Naive thymus-derived CD8-positive, alpha-beta T cell (primary cell): Measurements from ENCODE around the gene CNTRL. TPM values are rescaled to one million over a fixed set of nuclear protein-coding genes. Genes with fewer than 3 reads are reported as not detected.
A peak's percentile ranks its signal among the peaks of the same experiment; 100 is the strongest.
"Not testable (repeated sequence)": the region's sequence is repeated elsewhere in the genome, so short reads cannot be mapped to it uniquely, and the experiment has no call there.

ENCODE experiments used
- ATAC-seq, 2 donors: fragments of 150-1000 bp; cut with Tn5 transposase in 1 of 2; sonication (Bioruptor Pico), chemical (Tn5 transposase) in 1 of 2; 1 replicate in 1 of 2; 2 replicates in 1 of 2; pipeline ENCODE4 v1.10.0; 2021; ENCODE audit warnings: mild to moderate bottlenecking in 2 of 2, moderate library complexity in 2 of 2
- POLR2A ChIA-PET: fragments of 350-600 bp; sonication (Branson Sonifier 250); formaldehyde crosslinking; loops from one replicate; lab custom pipeline; 2021; ENCODE audit warnings: antibody characterized with exemption; lab: Charles Lee
- DNase-seq, 10 donors: peaks; one replicate each; pipeline versions ENCODE4 v3.0.0 to v3.0.0-alpha.2; 2020 to 2022
- H3K27ac Mint-ChIP-seq, 10 donors: one replicate each; pipeline ENCODE4 v1.8.0; 2020 to 2022; ENCODE audit warnings: mild to moderate bottlenecking in 10 of 10, mixed read lengths in 10 of 10, moderate library complexity in 4 of 10, inconsistent platforms in 1 of 10
- H3K27me3 Mint-ChIP-seq, 5 donors: one replicate each; pipeline ENCODE4 v1.8.0; 2021 to 2022; ENCODE audit warnings: mixed read lengths in 5 of 5
- H3K36me3 Mint-ChIP-seq, 3 donors: one replicate each; pipeline ENCODE4 v1.8.0; 2020 to 2022; ENCODE audit warnings: mixed read lengths in 3 of 3, mild to moderate bottlenecking in 2 of 3, inconsistent platforms in 1 of 3
- H3K4me1 Mint-ChIP-seq, 4 donors: one replicate each; pipeline ENCODE4 v1.8.0; 2021 to 2022; ENCODE audit warnings: mixed read lengths in 4 of 4
- H3K4me3 Mint-ChIP-seq, 10 donors: one replicate each; pipeline ENCODE4 v1.8.0; 2020 to 2022; ENCODE audit warnings: mild to moderate bottlenecking in 10 of 10, mixed read lengths in 10 of 10, moderate library complexity in 6 of 10, inconsistent platforms in 1 of 10
- H3K9me3 Mint-ChIP-seq, 9 donors: one replicate each; pipeline ENCODE4 v1.8.0; 2020 to 2022; ENCODE audit warnings: mixed read lengths in 9 of 9, mild to moderate bottlenecking in 3 of 9, inconsistent platforms in 1 of 9, moderate library complexity in 1 of 9
- polyA plus RNA-seq, 3 donors: library from polyadenylated mRNA; unstranded; fragments of 300-500 nt; fragmentation: Illumina TruSeq; gene quantifications; one replicate each; pipeline ENCODE4 v1.2.3, GENCODE V29; 2021
- total RNA-seq, 8 experiments: library from RNA in 2 of 8; stranded (reverse) in 2 of 8; gene quantifications; one replicate each; pipeline ENCODE4 v1.2.3 and lab custom pipeline; 2021 to 2026

CNTRL gene, protein sequence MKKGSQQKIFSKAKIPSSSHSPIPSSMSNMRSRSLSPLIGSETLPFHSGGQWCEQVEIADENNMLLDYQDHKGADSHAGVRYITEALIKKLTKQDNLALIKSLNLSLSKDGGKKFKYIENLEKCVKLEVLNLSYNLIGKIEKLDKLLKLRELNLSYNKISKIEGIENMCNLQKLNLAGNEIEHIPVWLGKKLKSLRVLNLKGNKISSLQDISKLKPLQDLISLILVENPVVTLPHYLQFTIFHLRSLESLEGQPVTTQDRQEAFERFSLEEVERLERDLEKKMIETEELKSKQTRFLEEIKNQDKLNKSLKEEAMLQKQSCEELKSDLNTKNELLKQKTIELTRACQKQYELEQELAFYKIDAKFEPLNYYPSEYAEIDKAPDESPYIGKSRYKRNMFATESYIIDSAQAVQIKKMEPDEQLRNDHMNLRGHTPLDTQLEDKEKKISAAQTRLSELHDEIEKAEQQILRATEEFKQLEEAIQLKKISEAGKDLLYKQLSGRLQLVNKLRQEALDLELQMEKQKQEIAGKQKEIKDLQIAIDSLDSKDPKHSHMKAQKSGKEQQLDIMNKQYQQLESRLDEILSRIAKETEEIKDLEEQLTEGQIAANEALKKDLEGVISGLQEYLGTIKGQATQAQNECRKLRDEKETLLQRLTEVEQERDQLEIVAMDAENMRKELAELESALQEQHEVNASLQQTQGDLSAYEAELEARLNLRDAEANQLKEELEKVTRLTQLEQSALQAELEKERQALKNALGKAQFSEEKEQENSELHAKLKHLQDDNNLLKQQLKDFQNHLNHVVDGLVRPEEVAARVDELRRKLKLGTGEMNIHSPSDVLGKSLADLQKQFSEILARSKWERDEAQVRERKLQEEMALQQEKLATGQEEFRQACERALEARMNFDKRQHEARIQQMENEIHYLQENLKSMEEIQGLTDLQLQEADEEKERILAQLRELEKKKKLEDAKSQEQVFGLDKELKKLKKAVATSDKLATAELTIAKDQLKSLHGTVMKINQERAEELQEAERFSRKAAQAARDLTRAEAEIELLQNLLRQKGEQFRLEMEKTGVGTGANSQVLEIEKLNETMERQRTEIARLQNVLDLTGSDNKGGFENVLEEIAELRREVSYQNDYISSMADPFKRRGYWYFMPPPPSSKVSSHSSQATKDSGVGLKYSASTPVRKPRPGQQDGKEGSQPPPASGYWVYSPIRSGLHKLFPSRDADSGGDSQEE (N-terminal part only)
- total RNA-seq = 100 to 1,000 TPM; 112 to 115 TPM
- 10 to 100 TPM in 2 of 3 donors, 1 to 10 TPM in 1; 6.5 to 20.6 (median 11.3) TPM for polyA plus RNA-seq
- total RNA-seq (lab: John Stamatoyannopoulos, UW) = 159 to 388 (median 345) reads per million in 6 experiments

- H3K4me1 Mint-ChIP-seq = peaks cover 26 to 65% (median 51%) of the 10 kb centered on the region in 4 donors
- ATAC-seq (peak; percentile 84), DNase-seq (peak; percentile 69 to 91 (median 79))
- POLR2A ChIA-PET = interaction anchor here (0.7 to 2.4 kb wide), 4 partner anchors 47 to 207 kb away, joined by 3 to 10 read pairs (median 4); no protein-coding TSS in a partner anchor
- H3K36me3 Mint-ChIP-seq = no peaks in the 10 kb centered on the region
- H3K4me3 Mint-ChIP-seq = peak within 1 kb of the TSS; percentile 93 to 100 (median 99)
- peak within 1 kb of the TSS; percentile 86 to 100 (median 96) for H3K27ac Mint-ChIP-seq
- no peaks in the 10 kb centered on the region for H3K9me3 Mint-ChIP-seq
- no peaks in the 10 kb centered on the region for H3K27me3 Mint-ChIP-seq
These were observed at the start of gene CNTRL for GRCh38 chr9:121074370-121075250. TSS of gene CNTRL (plus strand) at chr9:121074955. CDS start at chr9:121088327, 13,372 bp downstream.

- H3K4me3 Mint-ChIP-seq = no peak overlapping the region
- H3K36me3 Mint-ChIP-seq = peaks cover 0 to 5% (median 0%) of the 10 kb centered on the region in 3 donors
- H3K27ac Mint-ChIP-seq = no peak overlapping the region
- H3K9me3 Mint-ChIP-seq = no peaks in the 10 kb centered on the region
- POLR2A ChIA-PET = no interaction called here
- DNase-seq (no peak), ATAC-seq (no peak)
- peaks cover 0 to 3% (median 0%) of the 10 kb centered on the region in 5 donors for H3K27me3 Mint-ChIP-seq
- H3K4me1 Mint-ChIP-seq = no peaks in the 10 kb centered on the region
These were observed 48.5 kb upstream of the CNTRL start for GRCh38 chr9:121026260-121026691.

DNA sequence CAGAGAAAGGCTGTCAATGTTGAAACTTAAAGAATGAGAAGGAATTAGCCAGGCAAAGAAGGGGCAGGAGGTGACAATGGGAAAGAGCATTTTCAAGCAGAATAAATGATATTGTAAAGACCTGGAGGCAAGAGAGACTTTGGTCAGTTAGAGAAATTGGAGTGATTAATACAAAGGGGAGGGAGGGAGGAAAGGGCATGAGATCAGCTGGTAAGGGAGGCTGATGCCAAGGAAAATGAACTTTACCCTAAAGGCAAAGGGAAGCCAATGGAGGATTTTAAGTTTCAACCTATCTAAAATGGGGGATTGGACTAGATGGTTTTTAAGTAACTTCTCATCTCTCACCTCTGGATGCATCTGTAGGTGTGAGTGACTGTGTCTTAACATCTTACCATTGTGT is 48.0 kb upstream of the CNTRL start:
- H3K9me3 Mint-ChIP-seq = no peaks in the 10 kb centered on the region
- H3K36me3 Mint-ChIP-seq = peaks cover 0 to 5% (median 0%) of the 10 kb centered on the region in 3 donors
- peaks cover 0 to 3% (median 0%) of the 10 kb centered on the region in 5 donors for H3K27me3 Mint-ChIP-seq
- no peaks in the 10 kb centered on the region for H3K4me1 Mint-ChIP-seq
- DNase-seq (no peak), ATAC-seq (no peak)
- no peak overlapping the region for H3K27ac Mint-ChIP-seq
- no peak overlapping the region for H3K4me3 Mint-ChIP-seq
- POLR2A ChIA-PET = no interaction called here

DNA sequence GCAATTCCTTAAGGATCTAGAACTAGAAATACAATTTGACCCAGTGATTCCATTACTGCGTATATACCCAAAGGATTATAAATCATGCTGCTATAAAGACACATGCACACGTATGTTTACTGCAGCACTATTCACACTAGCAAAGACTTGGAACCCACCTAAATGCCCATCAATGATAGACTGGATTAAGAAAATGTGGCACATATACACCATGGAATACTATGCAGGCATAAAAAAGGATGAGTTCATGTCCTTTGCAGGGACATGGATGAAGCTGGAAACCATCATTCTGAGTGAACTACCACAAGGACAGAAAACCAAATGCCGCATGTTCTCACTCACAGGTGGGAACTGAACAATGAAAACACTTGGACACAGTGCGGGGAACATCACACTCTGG is 46.5 kb upstream of the CNTRL start:
- DNase-seq, H3K36me3 Mint-ChIP-seq, H3K9me3 Mint-ChIP-seq, H3K27me3 Mint-ChIP-seq, H3K27ac Mint-ChIP-seq, H3K4me3 Mint-ChIP-seq, ATAC-seq, POLR2A ChIA-PET, H3K4me1 Mint-ChIP-seq: not testable (repeated sequence)

DNA sequence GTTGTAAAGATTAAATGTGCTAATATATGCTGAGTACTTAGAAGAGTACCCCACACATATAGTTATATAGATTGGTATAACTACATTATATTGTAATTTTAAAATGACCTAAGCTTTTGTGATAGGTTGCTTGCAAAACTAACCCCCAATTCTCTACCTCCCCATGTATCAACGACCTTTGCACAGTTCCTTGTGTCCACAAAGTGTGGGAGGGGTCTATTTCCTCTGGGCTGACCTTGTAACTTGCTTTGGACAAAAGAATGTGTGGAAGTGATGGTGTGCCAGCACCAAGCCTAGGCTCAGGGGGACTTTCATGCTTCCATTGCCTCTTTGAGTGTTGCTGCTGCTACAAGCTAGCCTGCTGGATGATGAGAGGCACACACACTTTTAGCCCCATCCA is 45.3 kb upstream of the CNTRL start:
- Mint-ChIP-seq H3K36me3 (peaks cover 0 to 5% (median 0%) of the 10 kb centered on the region in 3 donors), H3K27me3 (peaks cover 0 to 3% (median 0%) of the 10 kb centered on the region in 5 donors), H3K27ac (no peak overlapping the region), H3K9me3 (no peaks in the 10 kb centered on the region), H3K4me3 (no peak overlapping the region), H3K4me1 (no peaks in the 10 kb centered on the region)
- POLR2A ChIA-PET = no interaction called here
- no peak for DNase-seq
- no peak for ATAC-seq

DNA sequence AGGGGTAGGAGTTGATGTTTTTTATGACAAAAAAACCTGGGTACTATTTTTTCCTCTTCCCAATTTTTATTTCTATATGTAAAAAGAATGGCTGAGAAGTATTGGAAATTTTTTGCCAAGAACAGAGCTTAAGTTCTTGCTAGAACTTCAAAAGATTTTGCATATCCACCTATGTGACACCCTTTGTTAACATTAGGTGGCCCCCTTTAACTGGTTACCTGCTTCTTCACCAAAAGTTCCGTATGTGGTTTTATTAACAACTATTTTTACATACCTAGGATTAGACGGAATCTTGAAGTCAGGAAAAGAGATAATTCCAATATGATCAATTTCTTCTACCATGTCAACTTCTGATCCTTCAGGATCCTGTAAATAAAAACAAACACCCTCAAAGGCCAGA is 40.2 kb upstream of the CNTRL start:
- DNase-seq = no peak
- Mint-ChIP-seq H3K4me3 (no peak overlapping the region), H3K4me1 (no peaks in the 10 kb centered on the region), H3K27ac (no peak overlapping the region), H3K9me3 (peaks cover 0 to 10% (median 0%) of the 10 kb centered on the region in 9 donors), H3K27me3 (no peaks in the 10 kb centered on the region), H3K36me3 (peaks cover 0 to 7% (median 0%) of the 10 kb centered on the region in 3 donors)
- no peak for ATAC-seq
- POLR2A ChIA-PET = no interaction called here

GRCh38 chr9:121035717-121036116 is 39.0 kb upstream of the CNTRL start:
- H3K27me3 Mint-ChIP-seq, DNase-seq, ATAC-seq, POLR2A ChIA-PET, H3K4me3 Mint-ChIP-seq, H3K9me3 Mint-ChIP-seq, H3K27ac Mint-ChIP-seq, H3K36me3 Mint-ChIP-seq, H3K4me1 Mint-ChIP-seq: not testable (repeated sequence)

GRCh38 chr9:121038362-121038761 is 36.4 kb upstream of the CNTRL start:
- Mint-ChIP-seq H3K4me3 (no peak overlapping the region), H3K4me1 (no peaks in the 10 kb centered on the region), H3K9me3 (peaks cover 0 to 10% (median 0%) of the 10 kb centered on the region in 9 donors), H3K36me3 (peaks cover 0 to 7% (median 0%) of the 10 kb centered on the region in 3 donors), H3K27ac (no peak overlapping the region), H3K27me3 (no peaks in the 10 kb centered on the region)
- no peak for DNase-seq
- ATAC-seq = no peak
- POLR2A ChIA-PET = no interaction called here

- H3K27ac Mint-ChIP-seq = no peak overlapping the region
- peaks cover 0 to 7% (median 0%) of the 10 kb centered on the region in 3 donors for H3K36me3 Mint-ChIP-seq
- DNase-seq = no peak
- H3K4me3 Mint-ChIP-seq = no peak overlapping the region
- H3K4me1 Mint-ChIP-seq = no peaks in the 10 kb centered on the region
- POLR2A ChIA-PET = no interaction called here
- no peaks in the 10 kb centered on the region for H3K27me3 Mint-ChIP-seq
- ATAC-seq = no peak
- peaks cover 0 to 10% (median 0%) of the 10 kb centered on the region in 9 donors for H3K9me3 Mint-ChIP-seq
These were observed 36.0 kb upstream of the CNTRL start for GRCh38 chr9:121038804-121039203.

GRCh38 chr9:121048175-121048574 is 26.6 kb upstream of the CNTRL start:
- no peak overlapping the region for H3K4me3 Mint-ChIP-seq
- DNase-seq (no peak), ATAC-seq (no peak)
- no peaks in the 10 kb centered on the region for H3K4me1 Mint-ChIP-seq
- H3K27ac Mint-ChIP-seq = no peak overlapping the region
- POLR2A ChIA-PET = interaction anchor here (0.6 kb wide), 1 partner anchor 88 kb away, joined by 4 read pairs; no protein-coding TSS in a partner anchor
- no peaks in the 10 kb centered on the region for H3K27me3 Mint-ChIP-seq
- no peaks in the 10 kb centered on the region for H3K9me3 Mint-ChIP-seq
- H3K36me3 Mint-ChIP-seq = no peaks in the 10 kb centered on the region

DNA sequence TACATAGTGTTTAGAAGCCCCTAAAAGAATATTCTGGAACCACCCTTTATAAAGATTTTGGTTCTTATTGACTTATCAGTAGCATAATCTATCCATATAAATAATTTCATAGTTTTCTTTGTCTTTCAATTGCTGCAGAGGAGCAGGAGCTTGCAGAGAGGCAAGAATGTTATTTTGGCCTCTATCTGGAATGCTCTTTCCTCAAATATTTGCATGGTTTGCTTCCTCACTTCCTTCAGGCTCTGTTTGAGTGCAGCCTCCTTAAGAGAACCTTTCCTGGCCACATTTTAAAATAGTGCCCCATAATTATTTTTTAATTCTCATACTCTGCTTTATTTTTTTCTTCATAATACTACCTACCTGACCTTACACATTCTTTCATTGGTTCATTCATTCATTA is 26.1 kb upstream of the CNTRL start:
- Mint-ChIP-seq H3K36me3 (no peaks in the 10 kb centered on the region), H3K4me3 (no peak overlapping the region), H3K9me3 (no peaks in the 10 kb centered on the region), H3K27me3 (no peaks in the 10 kb centered on the region), H3K27ac (peak overlapping the region in 1 of 10 donors; percentile 3), H3K4me1 (no peaks in the 10 kb centered on the region)
- ATAC-seq (no peak), DNase-seq (no peak)
- POLR2A ChIA-PET = no interaction called here
